HG02970 (cell line): ENCODE results near the gene PSMC5.
"Not testable (repeated sequence)": the region's sequence is repeated elsewhere in the genome, so short reads cannot be mapped to it uniquely, and the experiment has no call there.

Source experiments
- ATAC-seq: cut with Tn5 transposase; IDR thresholded peaks from one replicate; pipeline ENCODE4 v1.9.1; 2021; ENCODE audit warnings: mild to moderate bottlenecking, moderate library complexity, moderate number of reproducible peaks; ENCODE audit not compliant: unreplicated experiment, low FRiP score

Gene PSMC5

GRCh38 chr17:63827002-63827800 is at the start of gene PSMC5, which contains the start of gene FTSJ3:
Gene PSMC5, plus strand, starts transcription at chr17:63827431. Its CDS starts 60 bp downstream, at chr17:63827491.
Gene FTSJ3, minus strand, starts transcription at chr17:63827663. Its CDS starts 761 bp downstream, at chr17:63826902.
- peak; percentile 87 for ATAC-seq

GRCh38 chr17:63780507-63780906 is 46.7 kb upstream of the PSMC5 start:
- no peak for ATAC-seq

- no peak for ATAC-seq
Observed at GRCh38 chr17:63780928-63781327, 46.3 kb upstream of the PSMC5 start.

GRCh38 chr17:63783522-63783921 is 43.7 kb upstream of the PSMC5 start:
- ATAC-seq, result no peak

GRCh38 chr17:63785556-63785955 is 41.7 kb upstream of the PSMC5 start:
- ATAC-seq, result no peak

GRCh38 chr17:63786117-63786516 is 41.1 kb upstream of the PSMC5 start:
- ATAC-seq, result no peak

- ATAC-seq, result no peak
Observed at GRCh38 chr17:63786971-63787711, 40.1 kb upstream of the PSMC5 start.

GRCh38 chr17:63790057-63790456 is 37.2 kb upstream of the PSMC5 start:
- no peak for ATAC-seq

GRCh38 chr17:63792055-63792729 is 35.0 kb upstream of the PSMC5 start:
- ATAC-seq, result no peak

GRCh38 chr17:63796375-63796774 is 30.9 kb upstream of the PSMC5 start:
- ATAC-seq, result not testable (repeated sequence)

GRCh38 chr17:63798572-63799106 is 28.6 kb upstream of the PSMC5 start:
- ATAC-seq, result no peak

- ATAC-seq, result no peak
Observed at GRCh38 chr17:63800783-63801182, 26.4 kb upstream of the PSMC5 start.

GRCh38 chr17:63804328-63804727 is 22.9 kb upstream of the PSMC5 start:
- no peak for ATAC-seq

- no peak for ATAC-seq
Observed at GRCh38 chr17:63805591-63805990, 21.6 kb upstream of the PSMC5 start.

- ATAC-seq, result no peak
Observed at GRCh38 chr17:63809970-63810369, 17.3 kb upstream of the PSMC5 start.

GRCh38 chr17:63816123-63816522 is 11.1 kb upstream of the PSMC5 start:
- no peak for ATAC-seq

GRCh38 chr17:63816669-63817068 is 10.6 kb upstream of the PSMC5 start:
- no peak for ATAC-seq

GRCh38 chr17:63817736-63818385 is 9.4 kb upstream of the PSMC5 start:
- no peak for ATAC-seq

GRCh38 chr17:63819131-63819530 is 8.1 kb upstream of the PSMC5 start:
- ATAC-seq, result no peak
